ENCODE data around the gene MLKL.

GRCh38 chr16:74637742-74638453 lies 62.8 kb downstream of the MLKL start:
- TF ChIP-seq CTCF (IDR thresholded peaks at IDR 0.05) (no peak), POLR2A (IDR thresholded peaks at IDR 0.05) (no peak), EP300 (IDR thresholded peaks at IDR 0.05) (no peak)

Measured in ovary (tissue), 3 donors.